GM19238 (cell line): ENCODE data around the gene VWCE.

ENCODE experiments used
- DNase-seq: peaks from one replicate; pipeline ENCODE4 v3.0.0; 2011; ENCODE audit warnings: low spot score; ENCODE audit not compliant: insufficient read length

The VWCE gene

GRCh38 chr11:61294717-61295595 is at the start of gene VWCE:
Gene VWCE (minus strand): TSS chr11:61295316. CDS start chr11:61295037, 279 bp downstream.
- DNase-seq: peak; percentile 86

- no peak for DNase-seq
These were observed 49.0 kb upstream of the VWCE start for GRCh38 chr11:61343792-61344745.

GRCh38 chr11:61342207-61342803 is 47.2 kb upstream of the VWCE start:
- no peak for DNase-seq

GRCh38 chr11:61341706-61342105 is 46.6 kb upstream of the VWCE start:
- no peak for DNase-seq

GRCh38 chr11:61340979-61341378 is 45.9 kb upstream of the VWCE start:
- DNase-seq: no peak

GRCh38 chr11:61339490-61339878 is 44.4 kb upstream of the VWCE start:
- DNase-seq: no peak

GRCh38 chr11:61338783-61339489 is 43.8 kb upstream of the VWCE start:
- DNase-seq: no peak

- no peak for DNase-seq
These were observed 42.8 kb upstream of the VWCE start for GRCh38 chr11:61337706-61338470.

- DNase-seq: peak; percentile 92
These were observed 41.2 kb upstream of the VWCE start for GRCh38 chr11:61336171-61336935.

- no peak for DNase-seq
These were observed 40.2 kb upstream of the VWCE start for GRCh38 chr11:61335355-61335710.

- no peak for DNase-seq
These were observed 39.6 kb upstream of the VWCE start for GRCh38 chr11:61334434-61335354.

- DNase-seq: no peak
These were observed 38.7 kb upstream of the VWCE start for GRCh38 chr11:61333550-61334433.

GRCh38 chr11:61332797-61333549 is 37.9 kb upstream of the VWCE start, which contains the start of the genes DDB1 and TKFC:
Gene DDB1 (minus strand): TSS chr11:61333105. CDS start chr11:61332968, 137 bp downstream.
Gene TKFC (plus strand): TSS chr11:61333228. CDS start chr11:61334729, 1,501 bp downstream.
- DNase-seq: peak; percentile 97

- DNase-seq: no peak
These were observed 37.2 kb upstream of the VWCE start for GRCh38 chr11:61332281-61332796.

GRCh38 chr11:61331651-61332050 is 36.5 kb upstream of the VWCE start:
- DNase-seq: no peak

GRCh38 chr11:61329871-61330270 is 34.8 kb upstream of the VWCE start:
- no peak for DNase-seq
